HFFc6 (cell line): ENCODE results near the gene UBR4. TPM values are rescaled to one million over a fixed set of nuclear protein-coding genes. Genes with fewer than 3 reads are reported as not detected.
A peak's percentile ranks its signal among the peaks of the same experiment; 100 is the strongest.

Source experiments
- DNase-seq: peaks from one replicate; pipeline ENCODE4 v3.0.0-alpha.2; 2018
- H3K27ac Mint-ChIP-seq: 2 replicates; pipeline ENCODE4 v1.8.0; 2020; ENCODE audit warnings: mild to moderate bottlenecking, mixed read lengths
- H3K27me3 Mint-ChIP-seq: 2 replicates; pipeline ENCODE4 v1.8.0; 2021; ENCODE audit warnings: mild to moderate bottlenecking, moderate library complexity, mixed read lengths; ENCODE audit not compliant: insufficient read depth
- H3K36me3 Mint-ChIP-seq: 2 replicates; pipeline ENCODE4 v1.8.0; 2021; ENCODE audit warnings: low read depth, mixed read lengths
- H3K4me1 Mint-ChIP-seq: 2 replicates; pipeline ENCODE4 v1.8.0; 2020; ENCODE audit warnings: low read depth, mixed read lengths
- H3K4me3 Mint-ChIP-seq: 2 replicates; pipeline ENCODE4 v1.8.0; 2020; ENCODE audit warnings: mild to moderate bottlenecking, moderate library complexity, mixed read lengths
- H3K9me3 Mint-ChIP-seq: 2 replicates; pipeline ENCODE4 v1.8.0; 2020; ENCODE audit warnings: mild to moderate bottlenecking, mixed read lengths
- total RNA-seq, 6 experiments: library from RNA; stranded (reverse); fragmentation: NEBNext Ultra II Directional; extraction: Animal tissue kit (Norgen Biotek cat#: 25700); gene quantifications; 2 replicates in 1 of 6; 3 replicates in 5 of 6; pipeline ENCODE4 v1.2.3, GENCODE V29; 2021
- TF ChIP-seq, protein P1 (sequence below): fragments of 200-600 bp; sonication (generic); IDR thresholded peaks from 2 replicates; pipeline ENCODE4 v1.5.0; 2021; ENCODE audit warnings: antibody characterized with exemption, mild to moderate bottlenecking

UBR4 gene
- total RNA-seq, 6 experiments from 2014 or later: 74.2 to 116 (median 88.6) TPM

DNA sequence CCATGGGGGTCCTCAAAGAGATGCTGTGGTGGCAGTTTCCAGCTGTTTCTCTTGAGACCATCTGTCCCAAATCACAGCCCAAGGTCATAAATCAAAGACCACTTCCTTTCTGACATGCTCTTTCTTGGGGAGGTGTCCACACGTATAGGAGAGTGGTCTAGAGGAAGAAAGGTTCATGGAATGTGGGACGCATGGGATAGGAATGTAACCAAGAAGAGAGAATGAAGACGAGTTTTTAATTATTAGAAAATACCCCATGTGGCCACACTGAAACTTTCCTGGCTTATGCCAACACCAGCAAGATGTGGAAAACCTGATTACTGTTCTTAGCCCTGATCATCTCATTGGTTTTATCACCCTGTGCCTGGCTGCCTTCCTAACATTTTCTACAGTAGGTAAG, 129.3 kb downstream of the UBR4 start:
- peak overlapping the region; percentile 16; the same call in 1 of the 2 replicates for H3K4me3 Mint-ChIP-seq
- H3K27ac Mint-ChIP-seq: peak overlapping the region; percentile 80
- TF ChIP-seq, protein P1, sequence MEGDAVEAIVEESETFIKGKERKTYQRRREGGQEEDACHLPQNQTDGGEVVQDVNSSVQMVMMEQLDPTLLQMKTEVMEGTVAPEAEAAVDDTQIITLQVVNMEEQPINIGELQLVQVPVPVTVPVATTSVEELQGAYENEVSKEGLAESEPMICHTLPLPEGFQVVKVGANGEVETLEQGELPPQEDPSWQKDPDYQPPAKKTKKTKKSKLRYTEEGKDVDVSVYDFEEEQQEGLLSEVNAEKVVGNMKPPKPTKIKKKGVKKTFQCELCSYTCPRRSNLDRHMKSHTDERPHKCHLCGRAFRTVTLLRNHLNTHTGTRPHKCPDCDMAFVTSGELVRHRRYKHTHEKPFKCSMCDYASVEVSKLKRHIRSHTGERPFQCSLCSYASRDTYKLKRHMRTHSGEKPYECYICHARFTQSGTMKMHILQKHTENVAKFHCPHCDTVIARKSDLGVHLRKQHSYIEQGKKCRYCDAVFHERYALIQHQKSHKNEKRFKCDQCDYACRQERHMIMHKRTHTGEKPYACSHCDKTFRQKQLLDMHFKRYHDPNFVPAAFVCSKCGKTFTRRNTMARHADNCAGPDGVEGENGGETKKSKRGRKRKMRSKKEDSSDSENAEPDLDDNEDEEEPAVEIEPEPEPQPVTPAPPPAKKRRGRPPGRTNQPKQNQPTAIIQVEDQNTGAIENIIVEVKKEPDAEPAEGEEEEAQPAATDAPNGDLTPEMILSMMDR: peak; percentile 24; the same call in 1 of the 2 replicates
- H3K36me3 Mint-ChIP-seq: peaks cover 64% of the 10 kb centered on the region
- DNase-seq: peak; percentile 46
- peaks cover 4% of the 10 kb centered on the region for H3K27me3 Mint-ChIP-seq
- no peaks in the 10 kb centered on the region for H3K9me3 Mint-ChIP-seq
- H3K4me1 Mint-ChIP-seq: peaks cover 31% of the 10 kb centered on the region

DNA sequence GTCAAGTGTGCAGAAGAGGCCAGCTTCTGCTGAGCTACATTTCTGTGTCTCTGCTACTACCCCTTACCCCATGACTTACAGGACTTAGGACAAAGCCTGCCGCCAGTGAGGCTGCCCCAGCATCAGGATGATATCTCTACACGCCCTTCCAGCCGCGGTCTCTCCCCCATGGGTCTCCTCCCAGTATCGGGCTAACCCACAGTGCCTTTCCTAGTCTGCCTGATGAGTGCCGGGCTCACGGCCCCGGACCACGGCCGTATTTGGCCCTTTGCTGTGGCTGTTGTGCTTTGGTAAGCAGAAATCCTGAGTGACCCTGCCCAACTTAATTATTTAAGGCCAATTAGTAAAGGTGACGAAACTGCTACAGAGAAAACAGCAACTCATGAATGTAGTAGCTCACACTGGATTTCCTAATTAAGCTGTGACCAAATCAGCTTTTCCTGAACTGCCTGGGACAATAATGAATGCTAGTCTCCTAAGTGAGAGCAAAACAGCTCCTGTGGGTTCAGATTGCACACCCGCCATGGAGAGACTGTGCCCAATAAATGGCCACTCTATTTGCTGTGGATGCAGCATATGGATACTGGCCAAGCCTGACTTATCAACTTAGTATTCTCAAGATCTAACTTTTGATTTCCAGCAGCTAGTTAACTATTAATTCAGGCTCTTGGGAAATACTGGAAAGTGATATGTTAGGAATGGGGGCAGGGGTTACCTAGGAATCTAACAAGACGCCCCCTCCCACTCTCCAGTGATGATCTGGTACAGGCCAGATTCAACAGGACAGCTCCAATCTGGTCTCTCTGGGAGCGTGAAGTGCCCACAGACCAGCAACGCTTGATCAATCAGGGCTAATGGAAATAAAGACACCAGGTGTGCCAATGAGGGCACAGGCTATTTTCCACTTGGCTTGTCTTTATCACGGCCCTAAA, 130.3 kb downstream of the UBR4 start:
- TF ChIP-seq, protein P1: no peak
- peaks cover 31% of the 10 kb centered on the region for H3K4me1 Mint-ChIP-seq
- peak overlapping the region; percentile 80 for H3K27ac Mint-ChIP-seq
- no peaks in the 10 kb centered on the region for H3K9me3 Mint-ChIP-seq
- peaks cover 7% of the 10 kb centered on the region for H3K27me3 Mint-ChIP-seq
- H3K36me3 Mint-ChIP-seq: peaks cover 70% of the 10 kb centered on the region
- peak; percentile 50 for DNase-seq
- H3K4me3 Mint-ChIP-seq: no peak overlapping the region; the same call in 1 of the 2 replicates

DNA sequence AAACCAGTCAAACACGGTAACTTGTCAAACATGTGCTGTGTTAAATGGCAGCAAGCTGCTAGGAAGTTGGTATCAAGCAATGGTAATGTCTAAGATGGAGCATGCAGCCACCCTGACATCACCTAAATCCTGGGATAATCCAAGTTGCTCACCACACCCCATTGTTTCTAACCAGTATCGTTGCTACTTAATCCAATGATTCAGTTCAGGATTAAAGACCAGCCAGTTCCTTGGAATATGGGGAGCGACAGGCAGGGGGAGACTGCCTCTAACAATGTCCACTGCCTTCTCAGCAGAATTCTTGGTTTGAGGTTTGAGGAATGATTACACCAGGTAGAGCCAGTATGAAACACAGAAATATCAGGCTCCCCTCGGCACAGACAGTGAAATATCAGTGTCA, 131.5 kb downstream of the UBR4 start:
- no peak for DNase-seq
- Mint-ChIP-seq H3K27ac (no peak overlapping the region), H3K27me3 (peaks cover 7% of the 10 kb centered on the region), H3K4me1 (peaks cover 31% of the 10 kb centered on the region), H3K9me3 (no peaks in the 10 kb centered on the region), H3K36me3 (peaks cover 67% of the 10 kb centered on the region), H3K4me3 (no peak overlapping the region)
- TF ChIP-seq, protein P1: no peak

DNA sequence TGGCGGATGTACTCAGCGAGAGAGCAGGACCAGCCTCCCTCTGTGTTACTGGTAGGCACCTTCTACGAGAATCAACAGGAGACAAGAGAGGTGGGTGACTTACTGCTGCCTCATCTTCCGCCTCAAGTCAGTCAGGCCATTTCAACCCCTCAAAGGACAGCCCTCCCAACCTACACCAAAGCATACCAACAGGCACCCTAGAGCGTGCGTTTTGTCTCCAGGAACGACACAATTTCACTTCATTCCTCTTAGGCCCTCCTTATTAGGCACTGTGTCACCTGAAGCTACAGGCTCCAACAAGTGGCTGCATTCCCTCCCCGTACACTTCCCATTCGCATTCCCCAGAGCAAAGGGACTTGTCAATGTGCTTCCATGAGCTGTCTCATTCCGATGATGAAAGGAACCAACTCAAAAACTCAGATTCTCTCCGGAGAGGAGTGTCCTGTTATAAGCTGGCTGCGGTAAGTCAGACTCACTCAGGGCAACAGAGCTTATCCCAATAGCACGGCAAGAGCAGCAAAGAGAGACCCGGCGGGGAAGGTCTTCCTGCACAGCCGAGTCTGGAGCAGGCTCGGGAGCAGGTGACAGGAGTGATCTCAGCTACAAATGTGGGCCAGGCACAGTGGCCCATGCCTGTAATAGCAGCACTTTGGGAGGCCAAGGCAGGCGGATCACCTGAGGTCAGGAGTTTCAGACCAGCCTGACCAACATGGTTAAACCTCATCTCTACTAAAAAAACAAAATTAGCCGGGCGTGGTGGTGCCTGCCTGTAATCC, 133.0 kb downstream of the UBR4 start:
- TF ChIP-seq, protein P1: no peak
- Mint-ChIP-seq H3K27me3 (peaks cover 9% of the 10 kb centered on the region), H3K9me3 (no peaks in the 10 kb centered on the region), H3K4me1 (peaks cover 25% of the 10 kb centered on the region), H3K4me3 (no peak overlapping the region), H3K36me3 (peaks cover 61% of the 10 kb centered on the region), H3K27ac (peak overlapping the region; percentile 49; the same call in 1 of the 2 replicates)
- DNase-seq: no peak

DNA sequence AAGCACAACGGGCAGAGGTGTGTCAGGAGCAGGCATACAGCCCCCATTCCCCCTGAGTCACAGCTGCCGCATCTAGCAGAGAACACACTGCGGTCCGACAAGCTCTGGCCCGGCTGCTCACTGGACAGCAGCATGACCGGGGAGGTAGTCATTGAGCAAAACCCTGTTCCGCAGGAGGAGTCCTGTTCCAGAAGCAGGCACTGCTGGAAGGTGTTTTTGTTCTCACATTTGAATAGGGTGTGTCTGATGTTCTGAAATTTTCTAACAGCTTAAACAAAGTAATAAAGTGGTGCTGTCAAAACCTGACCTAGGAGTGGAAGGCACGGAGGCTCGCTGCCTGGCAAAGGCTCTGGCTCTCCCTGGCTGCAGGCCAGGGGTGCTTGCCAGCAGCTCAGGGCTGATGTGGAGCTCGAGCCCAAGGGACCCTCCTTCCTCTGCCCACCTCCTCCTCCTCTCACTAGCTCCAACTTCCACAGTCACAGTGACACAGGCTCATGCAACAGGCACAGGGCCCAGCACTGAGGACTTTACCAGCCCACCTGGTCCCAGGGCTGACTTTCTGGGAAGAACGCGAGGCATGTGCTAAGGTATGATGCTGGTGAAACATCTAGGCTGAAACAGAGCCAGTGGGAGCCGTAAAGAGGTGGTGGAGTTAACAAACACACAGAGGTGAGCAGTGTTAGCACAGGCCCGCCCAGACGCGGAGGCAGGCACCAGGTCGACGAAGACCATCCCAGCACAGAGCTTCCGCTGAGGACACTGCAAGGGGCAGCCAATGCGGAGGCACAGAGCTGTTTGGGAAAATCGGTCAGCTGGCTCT, 135.0 kb downstream of the UBR4 start:
- TF ChIP-seq, protein P1: no peak
- Mint-ChIP-seq H3K4me3 (no peak overlapping the region), H3K9me3 (no peaks in the 10 kb centered on the region), H3K36me3 (peaks cover 44% of the 10 kb centered on the region), H3K4me1 (peaks cover 6% of the 10 kb centered on the region), H3K27me3 (peaks cover 17% of the 10 kb centered on the region), H3K27ac (no peak overlapping the region; the same call in 1 of the 2 replicates)
- DNase-seq: no peak
